Measurements from ENCODE around the gene DNAJC17. TPM values are rescaled to one million over a fixed set of nuclear protein-coding genes. Genes with fewer than 3 reads are reported as not detected.

Gene DNAJC17
- total RNA-seq, 1 experiment from 2014 or later: 36.1 TPM

DNA sequence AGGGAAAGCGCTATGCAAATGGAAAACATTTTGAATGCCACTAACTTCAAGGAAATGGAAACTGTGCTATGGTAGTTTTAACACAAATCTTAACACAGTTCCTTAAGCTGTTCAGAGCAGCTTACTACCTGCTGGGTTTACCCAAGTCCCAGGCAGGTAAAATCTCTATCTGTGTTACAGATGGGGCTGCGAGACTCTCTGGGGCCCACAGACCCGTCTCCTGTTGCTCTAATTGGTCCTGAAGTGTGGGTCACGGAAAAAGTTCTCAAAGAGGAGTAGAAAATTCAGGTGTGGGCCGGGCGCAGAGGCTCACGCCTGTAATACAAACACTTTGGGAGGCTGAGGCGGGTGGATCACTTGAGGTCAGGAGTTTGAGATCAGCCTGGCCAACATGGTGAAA lies 17.3 kb downstream of the DNAJC17 start:
- ChIA-PET RAD21 (ENCODE audit: low non-redundant PET in 1 of 2, low total read pairs in 2 of 2, uncharacterized antibody in 2 of 2, unreplicated experiment in 2 of 2) (no interaction called here), CTCF (interaction anchor here (1.3 kb wide), 1 partner anchor 104 kb away, joined by 3 read pairs; no protein-coding TSS in a partner anchor), POLR2A (interaction anchor here (0.7 kb wide), 1 partner anchor 31 kb away, joined by 13 read pairs; no protein-coding TSS in a partner anchor)
- Histone ChIP-seq H3K4me1 (ENCODE audit: control insufficient read depth in 1 of 2, insufficient read depth in 2 of 2, low read length in 2 of 2) (peaks cover 93 to 98% of the 10 kb centered on the region in 2 experiments), H3K27me3 (ENCODE audit: insufficient read depth, low read length) (no peaks in the 10 kb centered on the region), H2AFZ (ENCODE audit: low read depth, low read length, poor library complexity, severe bottlenecking) (no peak overlapping the region), H3K27ac (ENCODE audit: low read depth, low read length) (no peak overlapping the region), H3K9me2 (ENCODE audit: insufficient read depth) (no peaks in the 10 kb centered on the region), H4K20me1 (ENCODE audit: insufficient read depth) (peaks cover 12% of the 10 kb centered on the region; the same call in 1 of the 2 replicates), H3K36me3 (ENCODE audit: control insufficient read depth in 1 of 2, insufficient read depth in 2 of 2, low read length in 2 of 2) (no peaks in the 10 kb centered on the region), H3K4me3 (replicated peaks in 1 of 2; ENCODE audit: low read depth in 1 of 2, low read length in 2 of 2) (no peak overlapping the region), H3K9me3 (ENCODE audit: control insufficient read depth in 1 of 2, insufficient read depth in 1 of 2, low read depth in 1 of 2, low read length in 2 of 2) (no peaks in the 10 kb centered on the region), H3K4me2 (ENCODE audit: low read length) (peak overlapping the region; percentile 31; the same call in 1 of the 2 replicates), H3K9ac (ENCODE audit: low read length) (no peak overlapping the region), H3K79me2 (ENCODE audit: insufficient read depth, low read length) (peaks cover 44% of the 10 kb centered on the region)
- no peak for TF ChIP-seq YY1 (IDR thresholded peaks at IDR 0.05; ENCODE audit: extremely low read depth, insufficient replicate concordance, low read depth, low read length)
- BruUV-seq (replicated peaks): no TSS peak
- no peak for ATAC-seq
- intact Hi-C loops (cut with micrococcal nuclease): loop anchor here (10.0 kb wide), 1 partner anchor 195 kb away; the partner anchor contains the start of gene KNL1
- no peak for DNase-seq (ENCODE audit: low read depth, low spot score)

DNA sequence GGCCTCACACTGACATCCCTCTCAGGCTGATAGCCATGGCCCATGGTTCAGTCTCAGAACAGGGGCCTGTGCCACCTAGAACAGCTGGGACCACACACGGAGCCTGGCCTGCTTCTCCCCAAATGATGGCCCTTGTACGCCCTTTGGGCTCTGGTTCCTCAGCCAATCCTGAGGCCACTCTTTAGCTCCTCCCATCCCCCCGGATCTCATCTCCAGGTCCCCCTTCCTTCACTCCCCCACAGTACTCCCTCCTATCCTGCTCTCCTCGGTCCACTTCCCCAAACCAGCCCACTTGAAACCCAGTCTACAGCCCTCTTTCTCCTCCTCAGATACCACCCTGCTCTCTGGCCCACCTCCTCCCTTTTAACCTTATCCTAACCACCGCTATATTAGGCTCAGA lies 18.2 kb downstream of the DNAJC17 start:
- intact Hi-C loops (cut with micrococcal nuclease): loop anchor here (10.0 kb wide), 1 partner anchor 194 kb away; the partner anchor contains the start of gene KNL1
- Histone ChIP-seq H2AFZ (ENCODE audit: low read depth, low read length, poor library complexity, severe bottlenecking) (no peak overlapping the region), H3K36me3 (ENCODE audit: control insufficient read depth in 1 of 2, insufficient read depth in 2 of 2, low read length in 2 of 2) (no peaks in the 10 kb centered on the region), H3K4me1 (ENCODE audit: control insufficient read depth in 1 of 2, insufficient read depth in 2 of 2, low read length in 2 of 2) (peaks cover 94 to 98% of the 10 kb centered on the region in 2 experiments), H3K27ac (ENCODE audit: low read depth, low read length) (peak overlapping the region; percentile 99), H3K4me3 (replicated peaks in 1 of 2; ENCODE audit: low read depth in 1 of 2, low read length in 2 of 2) (no peak overlapping the region), H3K79me2 (ENCODE audit: insufficient read depth, low read length) (peaks cover 40% of the 10 kb centered on the region), H3K9ac (ENCODE audit: low read length) (peak overlapping the region; percentile 33; the same call in 1 of the 2 replicates), H3K4me2 (ENCODE audit: low read length) (peak overlapping the region; percentile 47), H3K9me2 (ENCODE audit: insufficient read depth) (no peaks in the 10 kb centered on the region), H3K27me3 (ENCODE audit: insufficient read depth, low read length) (no peaks in the 10 kb centered on the region), H3K9me3 (ENCODE audit: control insufficient read depth in 1 of 2, insufficient read depth in 1 of 2, low read depth in 1 of 2, low read length in 2 of 2) (no peaks in the 10 kb centered on the region), H4K20me1 (ENCODE audit: insufficient read depth) (peaks cover 12% of the 10 kb centered on the region; the same call in 1 of the 2 replicates)
- POLR2A ChIA-PET: interaction anchor here (0.5 kb wide), 1 partner anchor 141 kb away, joined by 4 read pairs; no protein-coding TSS in a partner anchor
- RAD21 ChIA-PET (ENCODE audit: low non-redundant PET in 1 of 2, low total read pairs in 2 of 2, uncharacterized antibody in 2 of 2, unreplicated experiment in 2 of 2): no interaction called here
- BruUV-seq (replicated peaks): no TSS peak
- DNase-seq (ENCODE audit: low read depth, low spot score) (no peak), ATAC-seq (no peak)
- CTCF ChIA-PET: interaction anchor here (2.4 to 6.0 kb wide), 3 partner anchors 69 to 105 kb away, joined by 10 to 49 read pairs (median 30); partner anchors contain the start of gene VPS18
- TF ChIP-seq ELF1 (IDR thresholded peaks at IDR 0.05; ENCODE audit: borderline replicate concordance, low read depth) (no peak), EZH2phosphoT487 (IDR thresholded peaks at IDR 0.05; ENCODE audit: borderline replicate concordance) (no peak), SP1 (IDR thresholded peaks at IDR 0.05; ENCODE audit: low read depth) (no peak), CEBPB (IDR thresholded peaks at IDR 0.05; ENCODE audit: low read depth) (no peak), RAD21 (IDR thresholded peaks at IDR 0.05; ENCODE audit: low read depth) (no peak), SRF (IDR thresholded peaks at IDR 0.05; ENCODE audit: low read depth) (no peak), FOSL1 (IDR thresholded peaks at IDR 0.05; ENCODE audit: low read depth) (no peak), POLR2A (IDR thresholded peaks at IDR 0.05; ENCODE audit: borderline replicate concordance, extremely low read depth, insufficient read depth, insufficient read length) (no peak), JUND (IDR thresholded peaks at IDR 0.05) (no peak), CBX3 (IDR thresholded peaks at IDR 0.05; ENCODE audit: low read depth) (no peak), EGR1 (IDR thresholded peaks at IDR 0.05; ENCODE audit: low read depth) (no peak), POLR2AphosphoS5 (IDR thresholded peaks at IDR 0.05; ENCODE audit: low read depth, low read length) (no peak)
- TF ChIP-seq, protein P1, sequence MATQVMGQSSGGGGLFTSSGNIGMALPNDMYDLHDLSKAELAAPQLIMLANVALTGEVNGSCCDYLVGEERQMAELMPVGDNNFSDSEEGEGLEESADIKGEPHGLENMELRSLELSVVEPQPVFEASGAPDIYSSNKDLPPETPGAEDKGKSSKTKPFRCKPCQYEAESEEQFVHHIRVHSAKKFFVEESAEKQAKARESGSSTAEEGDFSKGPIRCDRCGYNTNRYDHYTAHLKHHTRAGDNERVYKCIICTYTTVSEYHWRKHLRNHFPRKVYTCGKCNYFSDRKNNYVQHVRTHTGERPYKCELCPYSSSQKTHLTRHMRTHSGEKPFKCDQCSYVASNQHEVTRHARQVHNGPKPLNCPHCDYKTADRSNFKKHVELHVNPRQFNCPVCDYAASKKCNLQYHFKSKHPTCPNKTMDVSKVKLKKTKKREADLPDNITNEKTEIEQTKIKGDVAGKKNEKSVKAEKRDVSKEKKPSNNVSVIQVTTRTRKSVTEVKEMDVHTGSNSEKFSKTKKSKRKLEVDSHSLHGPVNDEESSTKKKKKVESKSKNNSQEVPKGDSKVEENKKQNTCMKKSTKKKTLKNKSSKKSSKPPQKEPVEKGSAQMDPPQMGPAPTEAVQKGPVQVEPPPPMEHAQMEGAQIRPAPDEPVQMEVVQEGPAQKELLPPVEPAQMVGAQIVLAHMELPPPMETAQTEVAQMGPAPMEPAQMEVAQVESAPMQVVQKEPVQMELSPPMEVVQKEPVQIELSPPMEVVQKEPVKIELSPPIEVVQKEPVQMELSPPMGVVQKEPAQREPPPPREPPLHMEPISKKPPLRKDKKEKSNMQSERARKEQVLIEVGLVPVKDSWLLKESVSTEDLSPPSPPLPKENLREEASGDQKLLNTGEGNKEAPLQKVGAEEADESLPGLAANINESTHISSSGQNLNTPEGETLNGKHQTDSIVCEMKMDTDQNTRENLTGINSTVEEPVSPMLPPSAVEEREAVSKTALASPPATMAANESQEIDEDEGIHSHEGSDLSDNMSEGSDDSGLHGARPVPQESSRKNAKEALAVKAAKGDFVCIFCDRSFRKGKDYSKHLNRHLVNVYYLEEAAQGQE (IDR thresholded peaks at IDR 0.05; ENCODE audit: low read depth): no peak
- TF ChIP-seq, protein P2, sequence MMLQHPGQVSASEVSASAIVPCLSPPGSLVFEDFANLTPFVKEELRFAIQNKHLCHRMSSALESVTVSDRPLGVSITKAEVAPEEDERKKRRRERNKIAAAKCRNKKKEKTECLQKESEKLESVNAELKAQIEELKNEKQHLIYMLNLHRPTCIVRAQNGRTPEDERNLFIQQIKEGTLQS (IDR thresholded peaks at IDR 0.05): no peak
- TF ChIP-seq, protein P3, sequence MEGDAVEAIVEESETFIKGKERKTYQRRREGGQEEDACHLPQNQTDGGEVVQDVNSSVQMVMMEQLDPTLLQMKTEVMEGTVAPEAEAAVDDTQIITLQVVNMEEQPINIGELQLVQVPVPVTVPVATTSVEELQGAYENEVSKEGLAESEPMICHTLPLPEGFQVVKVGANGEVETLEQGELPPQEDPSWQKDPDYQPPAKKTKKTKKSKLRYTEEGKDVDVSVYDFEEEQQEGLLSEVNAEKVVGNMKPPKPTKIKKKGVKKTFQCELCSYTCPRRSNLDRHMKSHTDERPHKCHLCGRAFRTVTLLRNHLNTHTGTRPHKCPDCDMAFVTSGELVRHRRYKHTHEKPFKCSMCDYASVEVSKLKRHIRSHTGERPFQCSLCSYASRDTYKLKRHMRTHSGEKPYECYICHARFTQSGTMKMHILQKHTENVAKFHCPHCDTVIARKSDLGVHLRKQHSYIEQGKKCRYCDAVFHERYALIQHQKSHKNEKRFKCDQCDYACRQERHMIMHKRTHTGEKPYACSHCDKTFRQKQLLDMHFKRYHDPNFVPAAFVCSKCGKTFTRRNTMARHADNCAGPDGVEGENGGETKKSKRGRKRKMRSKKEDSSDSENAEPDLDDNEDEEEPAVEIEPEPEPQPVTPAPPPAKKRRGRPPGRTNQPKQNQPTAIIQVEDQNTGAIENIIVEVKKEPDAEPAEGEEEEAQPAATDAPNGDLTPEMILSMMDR (IDR thresholded peaks at IDR 0.05 in 2 of 3, conservative IDR thresholded peaks at IDR 0.05 in 1 of 3; ENCODE audit: borderline replicate concordance in 1 of 3, insufficient read depth in 1 of 3, low read depth in 2 of 3, low read length in 2 of 3): no peak

All from HCT116 (cell line).